NCI-H1048 (cell line): ENCODE data around the gene BZW1.

Source experiments
- DNase-seq: peaks from one replicate; lab custom pipeline; 2025; lab: John Stamatoyannopoulos, UW

BZW1 gene

GRCh38 chr2:200811333-200812121 is at the start of gene BZW1:
Gene BZW1 (plus strand): TSS chr2:200811910. CDS start chr2:200813218, 1,308 bp downstream.
- DNase-seq = peak; percentile 82

GRCh38 chr2:200762127-200762526 is 49.6 kb upstream of the BZW1 start:
- no peak for DNase-seq

GRCh38 chr2:200763422-200763821 is 48.3 kb upstream of the BZW1 start:
- no peak for DNase-seq

- no peak for DNase-seq
Measured at GRCh38 chr2:200765139-200765951, 46.4 kb upstream of the BZW1 start.

GRCh38 chr2:200765995-200766660 is 45.6 kb upstream of the BZW1 start:
- no peak for DNase-seq

- no peak for DNase-seq
Measured at GRCh38 chr2:200767111-200767885, 44.4 kb upstream of the BZW1 start.

- DNase-seq = no peak
Measured at GRCh38 chr2:200770847-200771246, 40.9 kb upstream of the BZW1 start.

GRCh38 chr2:200772620-200773019 is 39.1 kb upstream of the BZW1 start:
- DNase-seq = no peak

GRCh38 chr2:200773083-200773482 is 38.6 kb upstream of the BZW1 start:
- no peak for DNase-seq

- no peak for DNase-seq
Measured at GRCh38 chr2:200774920-200775319, 36.8 kb upstream of the BZW1 start.

GRCh38 chr2:200777275-200777674 is 34.4 kb upstream of the BZW1 start:
- no peak for DNase-seq

GRCh38 chr2:200778038-200778437 is 33.7 kb upstream of the BZW1 start:
- DNase-seq = no peak

GRCh38 chr2:200779214-200779613 is 32.5 kb upstream of the BZW1 start:
- no peak for DNase-seq

- DNase-seq = no peak
Measured at GRCh38 chr2:200781616-200782015, 30.1 kb upstream of the BZW1 start.

GRCh38 chr2:200782251-200782650 is 29.5 kb upstream of the BZW1 start:
- no peak for DNase-seq

- no peak for DNase-seq
Measured at GRCh38 chr2:200784215-200784614, 27.5 kb upstream of the BZW1 start.

GRCh38 chr2:200786423-200786822 is 25.3 kb upstream of the BZW1 start:
- DNase-seq = no peak

- no peak for DNase-seq
Measured at GRCh38 chr2:200786826-200787225, 24.9 kb upstream of the BZW1 start.

GRCh38 chr2:200787351-200788120 is 24.2 kb upstream of the BZW1 start:
- DNase-seq = no peak

- no peak for DNase-seq
Measured at GRCh38 chr2:200788121-200788718, 23.5 kb upstream of the BZW1 start.

- DNase-seq = no peak
Measured at GRCh38 chr2:200790185-200790584, 21.5 kb upstream of the BZW1 start.
